GM12878 (cell line): Measurements from ENCODE around the gene MRPL23. TPM values are rescaled to one million over a fixed set of nuclear protein-coding genes. Genes with fewer than 3 reads are reported as not detected.
A peak's percentile ranks its signal among the peaks of the same experiment; 100 is the strongest.

Experiments used
- ATAC-seq: fragments of 200-7000 bp; cut with Tn5 transposase; 3 replicates; pipeline ENCODE4 v1.9.1; 2020; ENCODE audit warnings: mild to moderate bottlenecking, moderate library complexity
- BruUV-seq: library from RNA; stranded (reverse); fragments of 400-500 nt; replicated peaks from 2 replicates; lab custom pipeline; 2021; lab: Mats Ljungman, UMichigan
- CTCF ChIA-PET: fragments of 300-600 bp; sonication (Branson Sonifier 250); formaldehyde crosslinking; extraction: SDS; loops from one replicate; lab custom pipeline; 2021; ENCODE audit warnings: inconsistent platforms; lab: Yijun Ruan, JAX
- POLR2A ChIA-PET: fragments of 350-600 bp; formaldehyde crosslinking; extraction: SDS; loops from one replicate; lab custom pipeline; 2021; ENCODE audit warnings: inconsistent platforms; lab: Charles Lee
- RAD21 ChIA-PET: fragments of 300-600 bp; sonication (Branson Sonifier 250); formaldehyde crosslinking; loops from one replicate; lab custom pipeline; 2023; ENCODE audit warnings: antibody characterized with exemption; ENCODE audit not compliant: unreplicated experiment; lab: Charles Lee
- SMC1A ChIA-PET: fragments of 300-600 bp; sonication (Branson Sonifier 250); formaldehyde crosslinking; loops from one replicate; lab custom pipeline; 2023; ENCODE audit not compliant: unreplicated experiment, uncharacterized antibody; lab: Charles Lee
- DNase-seq: peaks from one replicate; pipeline ENCODE4 v3.0.0-alpha.2; 2011; ENCODE audit warnings: low read depth, low spot score
- FAIRE-seq: peaks from 3 replicates; lab custom pipeline; 2011; peaks lifted over from hg19 to GRCh38; lab: Jason Lieb, UNC
- H2AFZ ChIP-seq: 2 replicates; pipeline ENCODE4 v1.6.0; 2011; ENCODE audit warnings: low read depth, low read length, control low read depth; ENCODE audit not compliant: control insufficient read depth
- H3K27ac ChIP-seq: 2 replicates; pipeline ENCODE4 v1.5.1; 2011; ENCODE audit warnings: control low read depth; ENCODE audit not compliant: control insufficient read depth, insufficient read depth
- H3K27me3 ChIP-seq, 2 experiments: replicated peaks in 1 of 2; 2 replicates each; pipeline versions ENCODE4 v1.6.0 to v1.6.1; 2011; ENCODE audit warnings: low read length in 1 of 2; ENCODE audit not compliant: control insufficient read depth in 2 of 2, insufficient read depth in 2 of 2
- H3K36me3 ChIP-seq, 2 experiments: 2 replicates each; pipeline ENCODE4 v1.5.1; 2011; ENCODE audit warnings: low read length in 1 of 2; ENCODE audit not compliant: control insufficient read depth in 2 of 2, insufficient read depth in 2 of 2
- H3K4me1 ChIP-seq: 2 replicates; pipeline ENCODE4 v1.6.1; 2011; ENCODE audit warnings: mild to moderate bottlenecking, low read length, moderate library complexity, mixed read lengths; ENCODE audit not compliant: control insufficient read depth, insufficient read depth
- H3K4me2 ChIP-seq: 2 replicates; pipeline ENCODE4 v1.6.0; 2011; ENCODE audit warnings: control low read depth; ENCODE audit not compliant: control insufficient read depth, insufficient read depth
- H3K4me3 ChIP-seq: fragments of 200-600 bp; sonication (generic); 2 replicates; pipeline ENCODE4 v1.5.1; 2016
- H3K79me2 ChIP-seq: 2 replicates; pipeline ENCODE4 v1.6.0; 2011; ENCODE audit warnings: low read length; ENCODE audit not compliant: control insufficient read depth, insufficient read depth
- H3K9ac ChIP-seq: 2 replicates; pipeline ENCODE4 v1.8.0; 2011; ENCODE audit warnings: low read length, control low read depth, mixed read lengths; ENCODE audit not compliant: control insufficient read depth, insufficient read depth
- H3K9me3 ChIP-seq: replicated peaks from 3 replicates; pipeline ENCODE4 v1.5.1; 2011; ENCODE audit warnings: mild to moderate bottlenecking, low read length; ENCODE audit not compliant: control insufficient read depth, insufficient read depth
- H4K20me1 ChIP-seq: 2 replicates; pipeline ENCODE4 v1.6.0; 2011; ENCODE audit not compliant: control insufficient read depth, insufficient read depth
- ATF2 ChIP-seq: IDR thresholded peaks from 2 replicates; pipeline ENCODE4 v1.6.1; 2012; ENCODE audit warnings: low read length, inconsistent platforms
- ESRRA ChIP-seq: IDR thresholded peaks from 2 replicates; pipeline ENCODE4 v1.6.1; 2012; ENCODE audit warnings: mild to moderate bottlenecking, low read length, improper control_type of control experiment
- GABPA ChIP-seq: IDR thresholded peaks from 2 replicates; pipeline ENCODE4 v1.6.1; 2014; ENCODE audit warnings: antibody characterized with exemption, low read depth, mild to moderate bottlenecking, inconsistent platforms
- GATAD2B ChIP-seq: fragments of 450-650 bp; conservative IDR thresholded peaks from 2 replicates; pipeline ENCODE4 v1.6.1; 2017; ENCODE audit warnings: low read depth, mild to moderate bottlenecking, moderate library complexity
- HDGF ChIP-seq: fragments of 450-650 bp; IDR thresholded peaks from 2 replicates; pipeline ENCODE4 v1.6.1; 2016; ENCODE audit warnings: antibody characterized with exemption
- IKZF1 ChIP-seq: fragments of 450-650 bp; conservative IDR thresholded peaks from 2 replicates; pipeline ENCODE4 v1.6.1; 2017; ENCODE audit warnings: antibody characterized with exemption, mild to moderate bottlenecking
- PBX3 ChIP-seq: IDR thresholded peaks from 2 replicates; pipeline ENCODE4 v1.6.1; 2011; ENCODE audit warnings: mild to moderate bottlenecking, low read depth, low read length, moderate library complexity; ENCODE audit not compliant: insufficient replicate concordance
- TARDBP ChIP-seq: IDR thresholded peaks from 2 replicates; pipeline ENCODE4 v1.6.1; 2016; ENCODE audit warnings: borderline replicate concordance
- ZNF592 ChIP-seq: fragments of 450-650 bp; IDR thresholded peaks from 2 replicates; pipeline ENCODE4 v1.6.1; 2017; ENCODE audit warnings: mild to moderate bottlenecking, moderate library complexity
- WGBS: methylation state at CpG from one replicate; pipeline ENCODE4 v1.1.6; 2016; ENCODE audit warnings: low lambda C conversion rate; ENCODE audit not compliant: insufficient replicate concordance, insufficient coverage; ENCODE audit errors: missing lambda C conversion rate; 5-methylcytosine and 5-hydroxymethylcytosine counted together
- in situ Hi-C: fragments of 300-500 bp; cut with MboI; formaldehyde crosslinking; loops from 9 replicates; pipeline ENCODE4 v1.14.3; 2018; ENCODE audit warnings: mixed read lengths
- intact Hi-C: fragments of 100-400 bp; cut with micrococcal nuclease; formaldehyde crosslinking; loops from one replicate; pipeline ENCODE4 v1.14.2; 2022; ENCODE audit not compliant: unreplicated experiment
- polyA plus RNA-seq, 11 experiments: library from polyadenylated mRNA; depleted of rRNA in 4 of 11; unstranded in 6 of 11; stranded (reverse) in 5 of 11; fragments of >200 nt; fragmentation: Nextera tagmentation in 4 of 11; fragmentation: Illumina TruSeq in 1 of 11; extraction: Ambion mirVana in 4 of 11; extraction: Trizol in 1 of 11; gene quantifications; 1 replicate in 1 of 11; 2 replicates in 10 of 11; pipeline versions ENCODE4 v1.2.1 to v1.2.3, GENCODE V29; 2011 to 2016; ENCODE audit warnings: inconsistent platforms in 2 of 11, missing spikeins in 2 of 11, low read depth in 1 of 11
- total RNA-seq, 4 experiments: library from RNA; depleted of rRNA in 3 of 4; stranded (reverse); fragments of >200 nt in 3 of 4; fragmentation: Illumina TruSeq in 1 of 4; extraction: Trizol in 1 of 4; gene quantifications; 2 replicates each; pipeline versions ENCODE4 v1.2.1 to v1.2.3, GENCODE V29; 2013 to 2021

The MRPL23 gene
- total and polyA plus RNA-seq, 10 of the 15 experiments (the other 5 are each of a cell fraction or from before 2014, with no cell fraction given), result 1.6 to 207 (median 126) TPM

GRCh38 chr11:1916132-1916985 is 30.8 kb upstream of the MRPL23 start:
- Histone ChIP-seq H3K9ac (no peak overlapping the region), H3K79me2 (no peaks in the 10 kb centered on the region), H3K4me2 (no peak overlapping the region), H4K20me1 (no peaks in the 10 kb centered on the region), H3K27ac (no peak overlapping the region), H2AFZ (no peak overlapping the region), H3K9me3 (no peaks in the 10 kb centered on the region; the same call in 2 of the 3 replicates), H3K36me3 (no peaks in the 10 kb centered on the region), H3K27me3 (no peaks in the 10 kb centered on the region), H3K4me3 (no peak overlapping the region), H3K4me1 (no peaks in the 10 kb centered on the region)
- ATAC-seq (peak; percentile 66), FAIRE-seq (no peak), DNase-seq (peak; percentile 9)
- ChIA-PET CTCF (interaction anchor here (0.6 to 2.0 kb wide), 4 partner anchors 22 to 222 kb away, joined by 3 to 10 read pairs (median 3); no protein-coding TSS in a partner anchor), POLR2A (no interaction called here), SMC1A (interaction anchor here (0.9 kb wide), 1 partner anchor 83 kb away, joined by 4 read pairs; no protein-coding TSS in a partner anchor), RAD21 (no interaction called here)
- WGBS, result 20% methylated on average over 14 of the region's 14 CpGs
- intact Hi-C loops (loop anchor here (1.0 kb wide), 1 partner anchor 23 kb away; no protein-coding TSS in a partner anchor), in situ Hi-C loops (loop anchor here (5.0 kb wide), 1 partner anchor 34 kb away; no protein-coding TSS in a partner anchor)
- TSS peak; percentile 76 for BruUV-seq
- TF ChIP-seq ESRRA (no peak), HDGF (no peak), ATF2 (peak; percentile 65), GATAD2B (peak; percentile 66; the same call in 1 of the 2 replicates), GABPA (no peak), PBX3 (peak; percentile 20), TARDBP (peak; percentile 85), IKZF1 (peak; percentile 49; the same call in 1 of the 2 replicates), ZNF592 (no peak)
